ENCODE results near the gene RYR2.

Gene RYR2

GRCh38 chr1:237041795-237042525 lies at the start of gene RYR2:
Gene RYR2, plus strand, starts transcription at chr1:237042184. Its CDS starts 338 bp downstream, at chr1:237042522.
- no peak for DNase-seq

GRCh38 chr1:236992449-236992848 lies 49.5 kb upstream of the RYR2 start:
- no peak for DNase-seq

GRCh38 chr1:236994450-236994849 lies 47.5 kb upstream of the RYR2 start:
- no peak for DNase-seq

- no peak for DNase-seq
Observed at GRCh38 chr1:236997361-236997760, 44.6 kb upstream of the RYR2 start.

GRCh38 chr1:236997882-236998281 lies 44.1 kb upstream of the RYR2 start:
- no peak for DNase-seq

GRCh38 chr1:236998546-236998945 lies 43.4 kb upstream of the RYR2 start:
- no peak for DNase-seq

- DNase-seq: no peak
Observed at GRCh38 chr1:237000191-237000590, 41.8 kb upstream of the RYR2 start.

- DNase-seq: no peak
Observed at GRCh38 chr1:237003516-237003915, 38.5 kb upstream of the RYR2 start.

- no peak for DNase-seq
Observed at GRCh38 chr1:237004116-237004515, 37.9 kb upstream of the RYR2 start, which contains the start of gene MT1HL1. Gene MT1HL1, minus strand, starts transcription at chr1:237004441. Its CDS starts 69 bp downstream, at chr1:237004372.

- DNase-seq: no peak
Observed at GRCh38 chr1:237005674-237006073, 36.3 kb upstream of the RYR2 start.

- no peak for DNase-seq
Observed at GRCh38 chr1:237007147-237007881, 34.7 kb upstream of the RYR2 start.

- no peak for DNase-seq
Observed at GRCh38 chr1:237009611-237010010, 32.4 kb upstream of the RYR2 start.

- DNase-seq: no peak
Observed at GRCh38 chr1:237011432-237011831, 30.6 kb upstream of the RYR2 start.

- DNase-seq: no peak
Observed at GRCh38 chr1:237012361-237012760, 29.6 kb upstream of the RYR2 start.

GRCh38 chr1:237012788-237013383 lies 29.1 kb upstream of the RYR2 start:
- DNase-seq: no peak

GRCh38 chr1:237013608-237014007 lies 28.4 kb upstream of the RYR2 start:
- no peak for DNase-seq

GRCh38 chr1:237016626-237017025 lies 25.4 kb upstream of the RYR2 start:
- no peak for DNase-seq

GRCh38 chr1:237018896-237019295 lies 23.1 kb upstream of the RYR2 start:
- DNase-seq: no peak

- DNase-seq: no peak
Observed at GRCh38 chr1:237025358-237026074, 16.5 kb upstream of the RYR2 start.

GRCh38 chr1:237029240-237029639 lies 12.7 kb upstream of the RYR2 start:
- DNase-seq: no peak

- no peak for DNase-seq
Observed at GRCh38 chr1:237029850-237030535, 12.0 kb upstream of the RYR2 start.

- no peak for DNase-seq
Observed at GRCh38 chr1:237031480-237031879, 10.5 kb upstream of the RYR2 start.

GRCh38 chr1:237032029-237032428 lies 10.0 kb upstream of the RYR2 start:
- no peak for DNase-seq

Measured in stimulated activated CD4-positive, alpha-beta T cell treated with anti-CD3 and anti-CD28 coated beads, Interleukin-12 subunit alpha, Interleukin-12 subunit beta, amount 100 ng/mL, for 4 hours (primary cell).